HUES64 (cell line): ENCODE data around the gene APOL1.
"Not testable (repeated sequence)": the region's sequence is repeated elsewhere in the genome, so short reads cannot be mapped to it uniquely, and the experiment has no call there.

Experiments
- H3K27ac ChIP-seq: 2 replicates; pipeline ENCODE4 v1.7.0; 2013; ENCODE audit warnings: low read depth, low read length, inconsistent platforms
- H3K27me3 ChIP-seq: 2 replicates; pipeline ENCODE4 v1.6.1; 2013; ENCODE audit warnings: mild to moderate bottlenecking, low read length; ENCODE audit not compliant: insufficient read depth
- H3K36me3 ChIP-seq: 2 replicates; pipeline ENCODE4 v1.6.1; 2013; ENCODE audit warnings: mild to moderate bottlenecking, low read length; ENCODE audit not compliant: insufficient read depth
- H3K4me1 ChIP-seq: 2 replicates; pipeline ENCODE4 v1.6.1; 2013; ENCODE audit warnings: mild to moderate bottlenecking, low read length, moderate library complexity; ENCODE audit not compliant: insufficient read depth
- H3K4me3 ChIP-seq: 2 replicates; pipeline ENCODE4 v1.5.1; 2013; ENCODE audit warnings: mild to moderate bottlenecking, low read length, moderate library complexity
- H3K9ac ChIP-seq: 2 replicates; pipeline ENCODE4 v1.6.1; 2013; ENCODE audit warnings: mild to moderate bottlenecking, low read depth, low read length
- H3K9me3 ChIP-seq: 2 replicates; pipeline ENCODE4 v1.6.1; 2013; ENCODE audit warnings: low read depth, low read length; ENCODE audit not compliant: insufficient read depth
- WGBS: fragments of 150-250, 120-280 bp; methylation state at CpG from one replicate; pipeline ENCODE4 v1.1.7; 2013; ENCODE audit warnings: missing lambda C conversion rate; 5-methylcytosine and 5-hydroxymethylcytosine counted together

The APOL1 gene

GRCh38 chr22:36247955-36248354 is 5.0 kb upstream of the APOL1 start:
- no peaks in the 10 kb centered on the region for H3K36me3 ChIP-seq
- H3K4me3 ChIP-seq, result no peak overlapping the region
- no peak overlapping the region for H3K27ac ChIP-seq
- peaks cover 16% of the 10 kb centered on the region for H3K9me3 ChIP-seq
- H3K4me1 ChIP-seq, result peaks cover 6% of the 10 kb centered on the region
- 97% methylated on average over 5 of the region's 5 CpGs for WGBS
- no peaks in the 10 kb centered on the region for H3K27me3 ChIP-seq
- H3K9ac ChIP-seq, result no peak overlapping the region

GRCh38 chr22:36249160-36249559 is 3.8 kb upstream of the APOL1 start:
- no peak overlapping the region for H3K4me3 ChIP-seq
- peaks cover 16% of the 10 kb centered on the region for H3K9me3 ChIP-seq
- no peak overlapping the region for H3K9ac ChIP-seq
- no peaks in the 10 kb centered on the region for H3K36me3 ChIP-seq
- H3K4me1 ChIP-seq, result peaks cover 6% of the 10 kb centered on the region
- H3K27me3 ChIP-seq, result no peaks in the 10 kb centered on the region
- H3K27ac ChIP-seq, result no peak overlapping the region
- 96% methylated on average over 2 of the region's 2 CpGs for WGBS

GRCh38 chr22:36250292-36250960 is 2.5 kb upstream of the APOL1 start:
- H3K27me3 ChIP-seq, H3K9ac ChIP-seq, H3K4me3 ChIP-seq, H3K4me1 ChIP-seq, H3K36me3 ChIP-seq, H3K27ac ChIP-seq: not testable (repeated sequence)
- WGBS, result 93% methylated on average over 24 of the region's 24 CpGs
- H3K9me3 ChIP-seq, result peaks cover 16% of the 10 kb centered on the region

GRCh38 chr22:36251979-36252608 is 839 bp upstream of the APOL1 start:
- not testable (repeated sequence) for H3K27me3 ChIP-seq, H3K4me1 ChIP-seq, H3K9ac ChIP-seq, H3K36me3 ChIP-seq, H3K27ac ChIP-seq, H3K4me3 ChIP-seq
- 96% methylated on average over 7 of the region's 7 CpGs for WGBS
- H3K9me3 ChIP-seq, result peaks cover 16% of the 10 kb centered on the region

- Histone ChIP-seq H3K4me3 (no peak overlapping the region), H3K36me3 (no peaks in the 10 kb centered on the region), H3K9ac (no peak overlapping the region), H3K27me3 (no peaks in the 10 kb centered on the region), H3K9me3 (peaks cover 7% of the 10 kb centered on the region), H3K27ac (no peak overlapping the region), H3K4me1 (peaks cover 12% of the 10 kb centered on the region)
- WGBS, result 94% methylated on average over 7 of the region's 7 CpGs
These were observed 874 bp downstream of the APOL1 start for GRCh38 chr22:36253523-36254490.

GRCh38 chr22:36255572-36255971 is 2.6 kb downstream of the APOL1 start:
- not testable (repeated sequence) for H3K9ac ChIP-seq, H3K4me3 ChIP-seq, H3K9me3 ChIP-seq, H3K27ac ChIP-seq, H3K27me3 ChIP-seq, H3K36me3 ChIP-seq
- peaks cover 23% of the 10 kb centered on the region for H3K4me1 ChIP-seq
- no CpG with 5 or more reads among the region's 5 CpGs for WGBS

GRCh38 chr22:36256478-36256877 is 3.5 kb downstream of the APOL1 start:
- no peak overlapping the region for H3K9ac ChIP-seq
- WGBS, result 91% methylated on average over 3 of the region's 3 CpGs

GRCh38 chr22:36257308-36257707 is 4.4 kb downstream of the APOL1 start:
- WGBS, result 81% methylated on average over 8 of the region's 8 CpGs
- H3K4me3 ChIP-seq, result no peak overlapping the region

More at GRCh38 chr22:36256478-36256877, 3.5 kb downstream of the APOL1 start:
- Histone ChIP-seq H3K27ac (no peak overlapping the region), H3K4me1 (peaks cover 18% of the 10 kb centered on the region), H3K4me3 (no peak overlapping the region), H3K36me3 (no peaks in the 10 kb centered on the region), H3K27me3 (no peaks in the 10 kb centered on the region), H3K9me3 (no peaks in the 10 kb centered on the region)

GRCh38 chr22:36257948-36258670 is 5.2 kb downstream of the APOL1 start:
- 90% methylated on average over 13 of the region's 13 CpGs for WGBS
- H3K9me3 ChIP-seq, result no peaks in the 10 kb centered on the region
- H3K27ac ChIP-seq, result no peak overlapping the region
- no peaks in the 10 kb centered on the region for H3K27me3 ChIP-seq
- H3K4me1 ChIP-seq, result peaks cover 16% of the 10 kb centered on the region
- H3K9ac ChIP-seq, result no peak overlapping the region
- no peaks in the 10 kb centered on the region for H3K36me3 ChIP-seq
- no peak overlapping the region for H3K4me3 ChIP-seq

More at GRCh38 chr22:36257308-36257707, 4.4 kb downstream of the APOL1 start:
- H3K9me3 ChIP-seq, result no peaks in the 10 kb centered on the region
- peaks cover 16% of the 10 kb centered on the region for H3K4me1 ChIP-seq
- H3K27ac ChIP-seq, result no peak overlapping the region
- H3K9ac ChIP-seq, result no peak overlapping the region
- no peaks in the 10 kb centered on the region for H3K36me3 ChIP-seq
- H3K27me3 ChIP-seq, result no peaks in the 10 kb centered on the region

- Histone ChIP-seq H3K9ac (no peak overlapping the region; the same call in 1 of the 2 replicates), H3K36me3 (no peaks in the 10 kb centered on the region), H3K4me3 (peak overlapping the region; percentile 29; the same call in 1 of the 2 replicates), H3K4me1 (peaks cover 16% of the 10 kb centered on the region), H3K27ac (peak overlapping the region; percentile 38), H3K27me3 (no peaks in the 10 kb centered on the region), H3K9me3 (no peaks in the 10 kb centered on the region)
- 23% methylated on average over 12 of the region's 16 CpGs for WGBS
These were observed 6.0 kb downstream of the APOL1 start for GRCh38 chr22:36258701-36259614.
